HG03108 (cell line): ENCODE results near the gene RNF225.
"Not testable (repeated sequence)": the region's sequence is repeated elsewhere in the genome, so short reads cannot be mapped to it uniquely, and the experiment has no call there.

Source experiments
- ATAC-seq: cut with Tn5 transposase; IDR thresholded peaks from one replicate; pipeline ENCODE4 v1.9.1; 2021; ENCODE audit warnings: moderate library complexity; ENCODE audit not compliant: unreplicated experiment

Gene RNF225

GRCh38 chr19:58386576-58387337, 8.7 kb upstream of the RNF225 start, which contains the start of gene RPS5:
RPS5 (plus strand) TSS chr19:58387269; CDS start chr19:58388138, 869 bp downstream.
- peak; percentile 78 for ATAC-seq

DNA sequence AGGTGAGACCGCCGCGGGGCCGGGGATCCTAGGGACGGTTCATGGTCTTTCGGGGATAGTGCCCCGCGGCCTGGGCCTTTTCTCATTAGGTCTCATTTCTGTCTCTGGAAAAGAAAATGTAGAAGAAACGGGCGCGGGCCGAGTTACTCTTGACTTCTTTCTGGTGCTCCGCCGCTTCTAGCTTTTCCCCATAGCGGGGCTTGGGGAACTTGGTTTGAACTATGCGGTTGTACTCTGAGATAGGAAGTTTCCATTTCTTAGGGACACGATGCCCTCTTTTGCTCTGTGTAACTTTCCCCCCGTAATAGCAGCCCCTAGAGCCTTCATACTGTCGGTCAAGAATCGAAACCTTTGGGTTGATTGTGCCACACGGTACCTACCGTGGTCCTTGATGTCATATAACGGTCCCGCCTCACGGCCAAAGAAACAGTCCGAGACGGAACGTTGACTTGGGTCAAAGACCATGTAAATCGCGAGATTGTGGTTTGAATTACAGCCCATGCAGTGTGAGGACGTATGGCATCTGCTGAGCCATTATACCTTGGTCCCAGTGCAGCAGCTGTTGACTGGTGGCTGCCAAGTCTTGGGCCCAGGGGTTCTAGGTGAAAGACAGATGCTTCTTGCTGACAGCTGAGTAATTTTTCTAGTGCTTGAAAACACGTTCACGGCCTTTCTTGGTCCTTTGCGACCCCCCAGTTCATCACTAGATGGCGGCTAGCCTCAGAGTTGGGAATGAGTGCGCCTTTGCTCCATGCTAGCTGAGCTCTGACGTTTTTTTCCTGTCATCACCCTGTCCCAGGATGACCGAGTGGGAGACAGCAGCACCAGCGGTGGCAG, 7.9 kb upstream of the RNF225 start:
- ATAC-seq = no peak

GRCh38 chr19:58388175-58388526, 7.3 kb upstream of the RNF225 start:
- no peak for ATAC-seq

DNA sequence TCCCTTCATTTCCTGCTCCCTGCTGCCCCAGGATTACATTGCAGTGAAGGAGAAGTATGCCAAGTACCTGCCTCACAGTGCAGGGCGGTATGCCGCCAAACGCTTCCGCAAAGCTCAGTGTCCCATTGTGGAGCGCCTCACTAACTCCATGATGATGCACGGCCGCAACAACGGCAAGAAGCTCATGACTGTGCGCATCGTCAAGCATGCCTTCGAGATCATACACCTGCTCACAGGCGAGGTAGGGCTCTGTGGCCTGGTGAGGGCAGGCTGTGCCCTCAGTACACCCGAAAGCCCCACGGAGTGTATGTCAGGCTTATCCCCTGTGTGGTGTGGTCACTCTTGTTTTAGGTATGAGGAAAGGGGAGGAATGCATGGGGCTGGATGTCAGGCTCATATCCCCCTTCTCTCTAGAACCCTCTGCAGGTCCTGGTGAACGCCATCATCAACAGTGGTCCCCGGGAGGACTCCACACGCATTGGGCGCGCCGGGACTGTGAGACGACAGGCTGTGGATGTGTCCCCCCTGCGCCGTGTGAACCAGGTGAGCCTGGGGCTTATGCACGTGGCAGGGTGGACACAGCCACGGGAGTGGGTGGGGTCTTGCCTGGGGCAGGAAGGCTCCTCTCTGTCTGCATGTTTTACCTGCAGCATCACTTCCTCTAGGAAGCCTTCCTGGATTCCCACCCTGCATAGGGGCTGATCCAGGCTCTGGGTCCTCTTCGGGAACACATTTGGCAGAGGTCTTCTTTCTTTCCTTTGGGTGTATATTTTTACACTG, 2.3 kb upstream of the RNF225 start:
- ATAC-seq = no peak

DNA sequence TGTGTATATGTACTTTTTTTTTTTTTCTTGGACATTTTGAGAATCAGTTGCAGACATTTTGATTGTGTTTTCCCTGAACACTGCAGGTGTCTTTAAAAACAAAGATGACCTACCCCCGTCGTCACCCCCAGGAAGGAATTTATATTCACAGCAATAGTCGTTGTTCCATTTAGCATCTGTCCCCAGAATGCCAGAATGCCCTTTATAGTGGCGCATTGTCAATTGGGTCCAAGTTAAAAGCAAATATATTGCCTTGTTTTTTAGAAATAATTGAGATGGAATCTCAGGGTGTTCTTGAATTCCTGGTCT, 1.8 kb upstream of the RNF225 start:
- ATAC-seq = no peak

DNA sequence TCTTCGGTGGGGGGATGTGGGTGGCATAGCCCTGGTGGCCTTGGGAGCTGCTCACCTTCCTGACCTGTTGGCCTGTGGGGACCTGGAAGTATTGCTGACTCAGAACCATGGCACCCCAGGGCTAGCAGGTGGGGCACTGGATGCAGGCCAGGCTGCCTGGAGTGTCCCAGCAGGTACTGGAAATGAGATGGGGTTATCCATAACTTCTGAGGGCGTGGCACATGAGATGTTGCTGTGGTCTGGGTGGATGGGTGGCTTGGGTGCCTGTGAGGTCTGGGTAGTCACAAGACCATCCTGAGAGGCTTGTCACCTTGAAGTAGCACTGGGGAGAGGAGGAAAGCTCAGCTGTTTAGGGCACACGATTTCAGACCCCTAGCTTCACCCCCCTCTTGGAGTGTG, 636 bp upstream of the RNF225 start:
- ATAC-seq = no peak

DNA sequence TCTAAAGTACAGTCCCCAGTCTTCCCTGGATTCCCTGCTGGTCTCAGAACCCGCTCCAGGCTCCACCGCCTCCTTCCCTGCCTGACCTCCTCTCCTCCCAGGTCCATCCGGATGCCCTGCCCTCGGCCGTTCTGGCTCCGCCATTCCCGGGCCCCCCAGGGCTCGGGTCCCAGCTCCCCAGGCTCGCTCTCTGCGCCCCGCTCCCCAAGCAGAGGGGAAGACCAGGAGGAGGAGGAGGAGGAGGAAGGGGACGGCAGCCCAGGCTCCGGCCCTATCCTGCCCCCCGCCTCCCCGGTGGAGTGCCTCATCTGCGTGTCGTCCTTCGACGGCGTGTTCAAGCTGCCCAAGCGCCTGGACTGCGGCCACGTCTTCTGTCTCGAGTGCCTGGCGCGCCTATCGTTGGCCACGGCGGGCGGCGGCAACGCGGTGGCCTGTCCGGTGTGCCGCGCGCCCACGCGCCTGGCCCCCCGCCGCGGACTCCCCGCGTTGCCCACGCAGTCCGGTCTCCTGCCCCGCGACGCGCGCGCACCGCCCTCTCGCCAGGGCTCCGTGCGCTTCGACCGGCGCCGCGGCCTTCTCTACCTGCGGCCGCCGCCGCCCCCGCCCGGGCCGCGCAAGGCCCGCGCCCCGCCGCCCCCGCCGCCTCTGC, 647 bp downstream of the RNF225 start:
- no peak for ATAC-seq

DNA sequence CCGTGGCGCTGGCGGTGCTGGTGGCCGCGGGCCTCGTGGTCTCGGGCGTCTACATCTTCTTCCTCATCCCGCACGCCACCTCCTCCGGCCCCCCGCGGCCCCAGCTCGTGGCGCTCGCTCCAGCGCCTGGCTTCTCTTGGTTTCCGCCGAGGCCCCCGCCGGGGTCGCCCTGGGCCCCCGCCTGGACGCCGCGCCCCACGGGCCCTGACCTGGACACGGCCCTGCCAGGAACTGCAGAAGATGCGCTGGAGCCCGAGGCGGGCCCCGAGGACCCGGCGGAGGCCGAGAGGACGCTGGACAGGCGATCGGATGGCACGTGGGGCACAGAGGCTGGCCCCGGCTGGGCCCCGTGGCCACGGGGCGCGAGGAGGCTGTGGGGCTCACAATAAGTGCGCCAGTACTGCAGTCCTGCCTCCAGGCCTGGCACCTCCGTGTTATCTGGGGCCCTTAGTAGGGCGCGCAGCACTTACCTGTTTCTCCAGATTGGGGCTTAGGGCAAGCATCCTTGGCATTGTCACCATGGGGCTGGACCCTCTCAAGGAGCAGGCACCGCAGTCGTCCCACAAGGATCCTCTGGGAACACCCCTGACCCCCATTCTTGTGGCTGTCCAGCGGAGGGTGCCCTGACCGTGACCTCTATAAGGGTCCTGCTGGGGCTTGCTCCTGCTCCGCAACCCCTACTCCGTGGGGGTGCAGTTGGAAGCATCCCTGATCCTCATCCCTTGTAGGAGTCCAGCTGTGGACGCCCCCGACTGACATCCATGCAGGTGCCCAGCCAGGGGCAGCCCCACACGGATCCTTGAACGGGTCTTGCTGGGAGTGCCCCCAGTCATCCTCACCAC, 1.5 kb downstream of the RNF225 start:
- ATAC-seq = no peak

DNA sequence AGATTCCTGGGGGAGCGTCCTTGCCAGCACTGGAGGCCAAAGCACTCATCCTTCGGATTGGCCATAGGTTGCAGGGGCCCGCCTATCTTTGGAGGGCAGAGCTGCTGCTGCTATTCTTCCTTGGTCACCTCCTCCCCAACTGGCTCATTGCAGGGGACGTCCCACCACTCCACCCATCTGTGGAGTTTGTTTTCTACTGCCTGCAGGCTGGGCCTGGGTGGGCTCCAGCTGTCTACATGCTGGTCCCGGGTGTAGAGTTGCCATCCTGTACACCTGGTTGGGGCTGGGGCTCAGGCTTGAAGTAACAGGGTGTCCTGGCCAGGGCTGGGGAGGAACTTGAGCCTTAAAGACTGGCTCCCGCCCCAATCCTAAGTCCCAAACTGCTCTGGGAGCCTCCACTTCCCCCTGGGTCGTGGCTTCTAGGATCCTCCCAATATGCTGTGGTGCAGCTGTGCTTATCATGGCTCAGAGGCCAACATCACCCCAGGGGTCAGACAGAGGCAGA, 2.1 kb downstream of the RNF225 start:
- no peak for ATAC-seq

DNA sequence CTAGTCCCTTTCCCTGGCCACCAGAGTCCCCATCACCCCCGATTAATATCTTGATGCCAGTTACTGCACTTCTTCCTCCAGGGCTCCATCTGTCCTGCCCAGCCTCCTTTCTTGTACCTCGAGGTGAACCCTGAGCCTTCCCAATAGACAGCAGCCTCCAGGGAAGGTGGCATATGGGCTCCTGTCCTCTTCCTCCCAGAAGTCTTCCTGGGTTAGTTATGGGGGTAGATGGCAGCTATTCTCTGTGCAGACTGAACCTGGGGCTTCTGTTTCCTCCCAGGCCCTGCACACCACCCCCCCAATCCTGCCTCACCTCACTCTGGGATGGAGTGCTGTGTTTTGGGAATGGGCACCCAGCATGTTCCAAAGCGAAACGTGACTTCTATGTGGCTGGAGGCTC, 2.6 kb downstream of the RNF225 start:
- ATAC-seq = no peak

DNA sequence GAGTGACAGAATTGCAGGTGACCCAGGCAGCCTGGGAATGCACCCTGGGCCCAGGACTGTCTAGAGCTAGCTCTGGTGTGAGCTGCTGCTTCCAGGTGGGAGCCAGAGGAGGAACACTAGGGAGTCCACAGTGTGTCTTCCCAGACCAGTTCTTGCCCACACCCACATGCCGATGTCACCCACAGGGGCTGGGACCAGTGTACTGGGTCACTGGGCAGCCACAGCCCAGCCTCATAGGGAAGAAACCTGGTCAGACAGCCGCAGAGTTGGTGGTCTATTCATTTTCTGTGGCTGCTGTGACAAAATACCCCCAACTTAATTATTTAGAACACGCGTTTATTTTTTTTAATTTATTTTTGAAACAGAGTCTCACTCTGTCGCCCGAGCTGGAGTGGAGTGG, 3.1 kb downstream of the RNF225 start:
- no peak for ATAC-seq

GRCh38 chr19:58399903-58400302, 4.4 kb downstream of the RNF225 start:
- no peak for ATAC-seq

- ATAC-seq = no peak
These were observed 5.0 kb downstream of the RNF225 start for GRCh38 chr19:58400316-58400915.

DNA sequence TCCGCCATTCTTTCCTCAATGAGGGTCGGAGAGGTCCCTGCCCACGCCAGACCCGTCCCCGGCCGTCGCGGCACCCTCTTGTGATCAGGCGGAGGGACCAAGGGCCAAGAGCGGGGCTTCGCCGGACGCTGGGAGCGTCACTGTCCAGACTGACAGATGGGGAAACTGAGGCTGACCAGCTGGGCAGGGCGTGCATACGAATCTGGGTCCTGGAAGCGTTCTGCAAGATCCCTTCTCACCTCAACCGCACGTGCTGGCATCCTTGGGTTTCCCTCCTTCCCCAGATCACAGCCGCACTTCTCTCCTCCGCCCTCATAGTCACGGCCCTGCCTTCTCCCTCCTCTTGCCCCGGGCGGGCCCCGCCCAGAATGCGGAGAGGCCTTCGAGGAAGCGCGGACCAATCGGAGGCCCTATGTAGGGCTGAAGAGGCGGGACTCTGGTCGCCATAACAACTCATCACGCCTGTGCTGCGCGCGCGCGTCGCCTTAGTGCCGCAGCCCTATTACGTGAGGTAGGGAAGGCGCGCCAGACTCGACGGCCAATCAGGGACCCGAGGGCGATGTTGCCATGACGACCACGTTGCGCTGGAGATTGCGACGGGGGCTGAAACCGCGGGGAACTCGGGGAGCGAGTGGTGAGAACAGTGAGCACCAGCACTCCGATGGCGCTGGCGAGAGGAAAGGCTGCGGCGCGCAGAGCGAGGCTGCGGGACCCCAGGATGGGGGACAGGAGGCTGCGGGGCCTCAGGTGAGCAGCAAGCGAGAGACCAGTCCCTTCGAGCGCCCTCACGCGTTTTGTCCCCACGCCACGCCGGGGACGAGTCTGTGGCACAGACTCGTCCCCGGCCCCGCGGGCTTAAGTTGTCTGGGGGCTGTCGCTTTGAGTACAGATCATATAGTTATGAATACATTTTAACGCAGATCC, 5.7 kb downstream of the RNF225 start:
- ATAC-seq = peak; percentile 98

- no peak for ATAC-seq
These were observed 6.5 kb downstream of the RNF225 start for GRCh38 chr19:58401840-58402421.

GRCh38 chr19:58403920-58404478, 8.5 kb downstream of the RNF225 start:
- ATAC-seq = not testable (repeated sequence)

DNA sequence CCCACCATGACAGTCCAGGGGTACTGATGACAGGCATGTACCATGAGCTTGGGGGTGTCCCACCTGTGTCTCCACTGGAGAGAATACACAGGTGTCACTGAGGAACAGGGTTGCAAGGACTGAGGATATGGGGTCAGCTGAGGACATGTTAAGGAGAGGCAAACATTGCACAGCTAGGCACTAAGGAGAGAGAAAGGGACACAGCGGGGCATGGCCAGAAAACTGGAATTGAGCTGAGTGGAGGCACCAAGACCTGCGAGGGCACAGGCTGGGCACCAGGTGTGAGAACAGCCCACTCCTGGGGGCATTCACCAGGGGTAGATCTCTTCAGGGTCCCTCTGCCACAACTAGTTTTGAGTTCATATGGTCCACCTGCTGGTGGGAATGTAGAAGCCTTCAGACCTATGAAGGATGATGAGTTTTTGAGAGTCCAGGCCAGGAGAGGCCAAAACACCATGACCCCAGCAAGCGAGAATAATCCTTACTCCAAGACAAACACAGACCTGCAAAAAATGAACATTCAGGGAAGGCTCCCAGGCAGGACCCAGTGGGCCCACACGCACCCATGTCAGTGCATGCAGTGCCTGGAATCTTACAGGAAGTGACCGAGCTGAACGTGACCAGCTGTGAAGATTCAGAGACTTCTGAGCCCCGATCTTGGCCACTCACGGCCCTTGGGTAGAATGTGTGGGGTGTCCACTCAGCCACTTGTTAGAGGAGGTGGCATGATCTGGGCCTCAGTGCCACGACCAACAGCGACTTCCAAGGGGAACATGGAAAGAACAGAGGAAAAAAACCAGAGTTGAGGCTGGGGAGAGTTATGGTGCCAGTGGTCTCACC, 11.6 kb downstream of the RNF225 start:
- no peak for ATAC-seq
